ENCODE results near the gene GABRP. TPM values are rescaled to one million over a fixed set of nuclear protein-coding genes. Genes with fewer than 3 reads are reported as not detected.

GABRP gene
- total and polyA plus RNA-seq, 11 donors, result 0.08 to 2.9 (median 0.23) TPM; not detected in 3

DNA sequence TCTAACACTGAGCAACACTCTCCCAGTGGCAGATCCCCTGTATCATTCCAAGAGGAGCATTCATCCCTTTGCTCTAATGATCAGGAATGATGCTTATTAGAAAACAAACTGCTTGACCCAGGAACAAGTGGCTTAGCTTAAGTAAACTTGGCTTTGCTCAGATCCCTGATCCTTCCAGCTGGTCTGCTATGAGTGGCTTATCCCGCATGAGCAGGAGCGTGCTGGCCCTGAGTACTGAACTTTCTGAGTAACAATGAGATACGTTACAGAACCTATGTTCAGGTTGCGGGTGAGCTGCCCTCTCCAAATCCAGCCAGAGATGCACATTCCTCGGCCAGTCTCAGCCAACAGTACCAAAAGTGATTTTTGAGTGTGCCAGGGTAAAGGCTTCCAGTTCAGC, 29.7 kb downstream of the GABRP start:
- DNase-seq (no peak), ATAC-seq (no peak)
- 89 to 93% (median 92%) methylated on average over 5 of the region's 5 CpGs for WGBS, 4 donors
- intact Hi-C loops (cut with DNase I), result loop anchor here in 2 of 10 donors (10.0 kb wide), 1 partner anchor 522 kb away; no protein-coding TSS in a partner anchor
- H3K27me3 ChIP-seq, result peaks cover 0 to 8% (median 0%) of the 10 kb centered on the region in 9 donors
- H3K27ac ChIP-seq, result no peak overlapping the region
- no peaks in the 10 kb centered on the region for H3K9me3 ChIP-seq
- no peaks in the 10 kb centered on the region for H3K36me3 ChIP-seq
- H3K4me3 ChIP-seq, result no peak overlapping the region
- H3K4me1 ChIP-seq, result no peaks in the 10 kb centered on the region
- TF ChIP-seq POLR2A (IDR thresholded peaks at IDR 0.05) (no peak), CTCF (IDR thresholded peaks at IDR 0.05) (no peak)

DNA sequence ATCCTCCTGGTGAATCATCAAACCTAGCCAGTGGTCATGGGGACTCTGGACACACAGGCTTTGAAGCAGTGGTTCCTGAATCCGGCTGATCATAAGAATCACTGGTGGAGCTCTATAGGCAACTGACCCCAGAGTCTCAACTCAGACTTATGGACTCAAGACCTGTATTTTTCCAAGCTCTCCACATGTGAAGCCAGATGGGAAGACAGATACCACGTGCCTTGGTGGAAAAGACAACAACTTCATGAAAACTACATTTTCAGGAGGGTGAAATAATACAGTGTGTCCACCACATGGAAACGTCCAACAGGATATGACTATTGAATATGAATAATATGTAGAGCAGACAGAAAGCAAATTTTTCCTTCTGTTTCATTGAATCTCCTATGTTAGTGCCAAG, 33.7 kb downstream of the GABRP start:
- DNase-seq, result no peak
- ATAC-seq, result no peak
- H3K9me3 ChIP-seq, result no peaks in the 10 kb centered on the region
- WGBS, 4 donors, result 76 to 82% (median 78%) methylated on average over 3 of the region's 3 CpGs
- no peaks in the 10 kb centered on the region for H3K4me1 ChIP-seq
- TF ChIP-seq POLR2A (IDR thresholded peaks at IDR 0.05) (no peak), CTCF (IDR thresholded peaks at IDR 0.05) (no peak)
- no peak overlapping the region for H3K27ac ChIP-seq
- H3K4me3 ChIP-seq, result no peak overlapping the region
- intact Hi-C loops (cut with DNase I), result loop anchor here in 2 of 10 donors (10.0 kb wide), 1 partner anchor 518 kb away; no protein-coding TSS in a partner anchor
- H3K36me3 ChIP-seq, result no peaks in the 10 kb centered on the region
- peaks cover 0 to 8% (median 0%) of the 10 kb centered on the region in 9 donors for H3K27me3 ChIP-seq

GRCh38 chr5:170818232-170818631, 34.7 kb downstream of the GABRP start:
- TF ChIP-seq POLR2A (IDR thresholded peaks at IDR 0.05), result no peak
- TF ChIP-seq CTCF (IDR thresholded peaks at IDR 0.05), result no peak
- Histone ChIP-seq H3K36me3 (no peaks in the 10 kb centered on the region), H3K27ac (no peak overlapping the region), H3K4me3 (no peak overlapping the region), H3K27me3 (peaks cover 0 to 4% (median 0%) of the 10 kb centered on the region in 9 donors), H3K9me3 (no peaks in the 10 kb centered on the region), H3K4me1 (no peaks in the 10 kb centered on the region)
- DNase-seq (no peak), ATAC-seq (no peak)
- intact Hi-C loops (cut with DNase I), result loop anchor here in 2 of 10 donors (10.0 kb wide), 1 partner anchor 517 kb away; no protein-coding TSS in a partner anchor
- WGBS, 4 donors, result 56 to 76% (median 70%) methylated on average over 1 of the region's 1 CpG

DNA sequence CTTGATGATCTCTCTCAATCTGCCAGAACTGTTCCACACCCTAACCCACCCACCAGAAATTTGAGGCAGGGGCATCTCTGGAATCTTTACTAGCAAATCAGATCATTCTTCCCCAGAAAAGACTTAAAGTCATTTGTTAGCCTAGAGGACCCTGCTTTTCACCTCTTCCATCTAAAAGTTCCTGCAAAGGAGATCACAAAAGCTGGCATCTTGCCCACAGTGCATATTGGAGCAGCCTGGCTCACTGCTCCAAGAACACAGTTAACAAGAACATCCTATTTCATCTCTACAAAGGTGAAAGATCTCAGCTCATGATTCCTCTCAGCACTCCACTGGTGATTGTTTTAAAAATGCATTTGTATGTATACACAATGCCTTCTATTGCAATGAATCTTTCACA, 36.3 kb downstream of the GABRP start:
- TF ChIP-seq CTCF (IDR thresholded peaks at IDR 0.05) (no peak), POLR2A (IDR thresholded peaks at IDR 0.05) (no peak)
- H3K36me3 ChIP-seq, result no peaks in the 10 kb centered on the region
- H3K9me3 ChIP-seq, result no peaks in the 10 kb centered on the region
- H3K4me3 ChIP-seq, result no peak overlapping the region
- no peaks in the 10 kb centered on the region for H3K27me3 ChIP-seq
- intact Hi-C loops (cut with DNase I), result loop anchor here in 2 of 10 donors (10.0 kb wide), 1 partner anchor 515 kb away; no protein-coding TSS in a partner anchor
- DNase-seq (no peak), ATAC-seq (no peak)
- no peak overlapping the region for H3K27ac ChIP-seq
- no peaks in the 10 kb centered on the region for H3K4me1 ChIP-seq
